Hematopoietic multipotent progenitor cell treated with erythropoietin and hydrocortisone succinate and interleukin-3 and kit ligand, for 4 days (in vitro differentiated cells): ENCODE data around the gene IFNAR1.

Experiments
- DNase-seq: peaks from one replicate; pipeline ENCODE4 v3.0.0-alpha.2; 2015

The IFNAR1 gene

DNA sequence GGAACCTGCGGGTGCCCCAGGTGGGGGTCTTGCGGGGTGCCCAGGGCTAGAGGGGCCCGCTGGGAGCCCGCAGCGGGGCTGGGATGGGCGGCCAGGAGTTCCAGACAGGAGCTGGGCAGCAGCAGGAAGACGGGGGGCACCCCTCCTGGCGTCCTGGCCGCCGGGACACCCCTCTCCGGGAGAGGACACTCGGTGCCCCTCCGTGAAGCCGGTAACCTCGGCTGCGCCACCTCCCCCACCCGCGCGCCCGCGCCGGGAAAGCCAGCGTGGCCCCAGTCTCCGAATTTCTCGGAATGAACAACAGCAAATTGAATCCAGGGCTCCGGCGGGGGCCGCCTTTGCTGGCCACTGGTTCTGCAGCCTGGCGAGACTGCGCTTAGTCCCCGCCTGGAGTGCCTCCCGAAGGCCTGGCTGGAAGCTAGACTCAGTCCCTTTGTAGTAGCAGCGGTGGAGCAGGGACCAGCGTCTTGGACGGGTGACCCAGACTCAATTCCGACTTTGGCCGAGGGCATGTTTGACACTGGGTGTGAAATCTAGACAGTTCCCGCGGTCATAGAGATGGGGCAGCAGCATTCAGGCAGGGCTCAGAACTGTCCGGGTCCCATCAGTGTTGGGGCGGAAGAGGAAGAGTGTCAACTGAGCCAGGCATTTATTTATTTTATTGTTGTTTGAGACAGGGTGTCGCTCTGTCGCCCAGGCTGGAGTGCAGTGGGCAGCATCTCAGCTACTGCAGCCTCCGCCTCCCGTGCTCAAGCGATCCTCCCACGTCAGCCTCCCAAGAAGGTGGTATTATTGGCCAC, 79.2 kb downstream of the IFNAR1 start:
- peak; percentile 71 for DNase-seq

- peak; percentile 48 for DNase-seq
Measured at GRCh38 chr21:33406493-33406892, 81.7 kb downstream of the IFNAR1 start.
